ENCODE measurements around the gene SLC9A8. TPM values are rescaled to one million over a fixed set of nuclear protein-coding genes. Genes with fewer than 3 reads are reported as not detected.

Gene SLC9A8
- total and polyA plus RNA-seq, 2 of the 8 experiments (the other 6 are each of a cell fraction or from before 2014, with no cell fraction given) = 3.2 to 6.2 TPM

DNA sequence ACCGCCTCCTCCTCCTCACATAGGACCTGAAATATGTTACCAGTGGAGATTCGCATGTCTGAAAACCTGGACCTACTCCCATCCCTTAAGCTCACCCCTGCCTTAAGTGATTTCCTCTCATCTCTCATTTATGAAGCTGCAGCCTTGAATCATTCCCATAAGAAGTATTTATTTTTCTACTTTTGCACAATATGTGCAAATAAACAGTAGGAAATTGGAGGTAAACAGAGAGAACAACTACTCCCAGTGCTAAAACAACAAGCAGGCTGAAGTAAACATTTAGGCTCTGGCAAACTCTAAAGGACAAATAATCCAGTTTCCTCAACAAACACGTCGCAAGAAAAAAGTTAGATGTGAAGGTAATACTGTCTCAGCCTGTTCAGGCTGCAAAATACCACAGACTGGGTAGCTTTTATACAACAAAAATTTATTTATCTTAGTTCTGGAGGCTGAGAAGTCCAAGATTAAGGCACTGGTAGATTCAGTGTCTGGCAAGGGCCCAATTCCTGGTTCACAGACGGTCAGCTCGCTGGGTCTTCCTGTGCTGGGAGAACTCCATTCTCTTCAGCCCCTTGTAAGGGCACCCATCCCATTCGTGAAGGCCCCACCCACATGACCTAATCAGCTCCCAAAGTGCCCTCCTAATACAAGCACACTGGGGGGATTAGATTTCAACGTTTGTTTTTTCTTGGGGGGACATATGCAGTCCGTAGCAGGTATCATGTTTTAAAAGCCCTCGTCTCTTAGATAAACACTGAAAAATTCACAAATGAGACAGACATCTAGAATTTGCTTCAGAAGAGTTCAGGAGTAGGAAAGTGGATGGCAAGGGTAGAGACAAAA, 87.1 kb downstream of the SLC9A8 start:
- Histone ChIP-seq H4K5ac (ENCODE audit: insufficient read length, low read depth, low read length) (no peak overlapping the region), H2BK20ac (ENCODE audit: low read length) (no peak overlapping the region), H2AFZ (ENCODE audit: low read length) (no peak overlapping the region), H3K56ac (replicated peaks; ENCODE audit: insufficient read length, low read depth, low read length) (no peak overlapping the region), H3K79me1 (ENCODE audit: low read depth, low read length) (peaks cover 3% of the 10 kb centered on the region; the same call in 1 of the 2 replicates), H4K20me1 (replicated peaks in 1 of 2; ENCODE audit: control insufficient read depth in 1 of 2, insufficient read depth in 2 of 2, low read length in 2 of 2) (peaks cover 0 to 3% of the 10 kb centered on the region in 2 experiments), H3K9ac (replicated peaks in 1 of 4; ENCODE audit: extremely low read depth in 1 of 4, low read depth in 3 of 4, low read length in 3 of 4) (no peak overlapping the region), H3K4me3 (ENCODE audit: extremely low read depth in 1 of 4, insufficient read depth in 2 of 4, low read depth in 3 of 4, low read length in 4 of 4) (no peak overlapping the region), H4K91ac (replicated peaks; ENCODE audit: insufficient read length, low read length) (no peak overlapping the region), H2BK120ac (replicated peaks; ENCODE audit: low read depth, low read length) (no peak overlapping the region), H2AK5ac (ENCODE audit: low read depth, low read length) (no peak overlapping the region), H3K27me3 (replicated peaks in 1 of 4; ENCODE audit: control insufficient read depth in 3 of 4, extremely low read depth in 1 of 4, insufficient read depth in 3 of 4, low read length in 3 of 4) (no peaks in the 10 kb centered on the region), H2BK12ac (ENCODE audit: low read depth, low read length) (no peak overlapping the region), H3K14ac (ENCODE audit: insufficient read length) (no peak overlapping the region), H4K8ac (ENCODE audit: extremely low read depth, insufficient read depth, low read length) (no peak overlapping the region), H3K4me1 (replicated peaks in 1 of 4; ENCODE audit: control insufficient read depth in 3 of 4, insufficient read depth in 4 of 4, low read length in 3 of 4) (no peaks in the 10 kb centered on the region), H3K79me2 (ENCODE audit: control insufficient read depth in 1 of 2, insufficient read depth in 2 of 2, low read length in 2 of 2) (no peaks in the 10 kb centered on the region), H3K27ac (ENCODE audit: low read depth, low read length) (no peak overlapping the region), H3K23me2 (ENCODE audit: low read depth, low read length) (no peaks in the 10 kb centered on the region), H3K4me2 (ENCODE audit: insufficient read depth in 1 of 2, low read depth in 2 of 2, low read length in 2 of 2) (no peak overlapping the region), H3K9me3 (ENCODE audit: insufficient read depth in 2 of 2, low read depth in 1 of 2, low read length in 1 of 2) (no peaks in the 10 kb centered on the region), H3K23ac (ENCODE audit: insufficient read length) (no peak overlapping the region), H2BK5ac (ENCODE audit: low read depth, low read length) (no peak overlapping the region), H2BK15ac (ENCODE audit: low read length) (no peak overlapping the region), H3K4ac (replicated peaks; ENCODE audit: insufficient read length, low read depth, low read length) (no peak overlapping the region), H3K36me3 (ENCODE audit: control insufficient read depth in 2 of 4, insufficient read depth in 4 of 4, low read length in 3 of 4) (peaks cover 0 to 6% (median under 1%) of the 10 kb centered on the region in 4 experiments; a peak in 4 of 8 replicates), H3K18ac (ENCODE audit: extremely low read depth, low read length) (no peak overlapping the region)
- 79% methylated on average over 10 of the region's 10 CpGs; no CpG with 5 or more reads in 1 of the 2 experiments for WGBS, 2 experiments (ENCODE audit: extremely low coverage in 1 of 2, insufficient coverage in 1 of 2, insufficient read length in 1 of 2, insufficient replicate concordance in 2 of 2, low coverage in 1 of 2, low lambda C conversion rate in 2 of 2, missing lambda C conversion rate in 1 of 2)
- ChIA-PET POLR2A (ENCODE audit: partially characterized antibody) (no interaction called here), CTCF (ENCODE audit: partially characterized antibody) (interaction anchor here (0.7 to 16.4 kb wide), 7 partner anchors 9 to 291 kb away, joined by 3 to 199 read pairs (median 3); no protein-coding TSS in a partner anchor)
- no peak for FAIRE-seq
- DNase-seq (ENCODE audit: low read depth in 1 of 2, low spot score in 2 of 2) = no peak
- TF ChIP-seq RAD21 (IDR thresholded peaks at IDR 0.05 in 1 of 2, conservative IDR thresholded peaks at IDR 0.05 in 1 of 2; ENCODE audit: low read depth in 2 of 2, low read length in 2 of 2) (no peak), HDAC2 (IDR thresholded peaks at IDR 0.05; ENCODE audit: borderline replicate concordance in 1 of 2, low read depth in 2 of 2, low read length in 2 of 2) (no peak), CTBP2 (IDR thresholded peaks at IDR 0.05; ENCODE audit: borderline replicate concordance, insufficient read depth, insufficient read length, low read length) (no peak), FOSL1 (IDR thresholded peaks at IDR 0.05; ENCODE audit: insufficient read depth, low read depth, low read length) (no peak)
- TF ChIP-seq, protein P1, sequence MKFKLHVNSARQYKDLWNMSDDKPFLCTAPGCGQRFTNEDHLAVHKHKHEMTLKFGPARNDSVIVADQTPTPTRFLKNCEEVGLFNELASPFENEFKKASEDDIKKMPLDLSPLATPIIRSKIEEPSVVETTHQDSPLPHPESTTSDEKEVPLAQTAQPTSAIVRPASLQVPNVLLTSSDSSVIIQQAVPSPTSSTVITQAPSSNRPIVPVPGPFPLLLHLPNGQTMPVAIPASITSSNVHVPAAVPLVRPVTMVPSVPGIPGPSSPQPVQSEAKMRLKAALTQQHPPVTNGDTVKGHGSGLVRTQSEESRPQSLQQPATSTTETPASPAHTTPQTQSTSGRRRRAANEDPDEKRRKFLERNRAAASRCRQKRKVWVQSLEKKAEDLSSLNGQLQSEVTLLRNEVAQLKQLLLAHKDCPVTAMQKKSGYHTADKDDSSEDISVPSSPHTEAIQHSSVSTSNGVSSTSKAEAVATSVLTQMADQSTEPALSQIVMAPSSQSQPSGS (IDR thresholded peaks at IDR 0.05; ENCODE audit: low read length) = no peak
- TF ChIP-seq, protein P2, sequence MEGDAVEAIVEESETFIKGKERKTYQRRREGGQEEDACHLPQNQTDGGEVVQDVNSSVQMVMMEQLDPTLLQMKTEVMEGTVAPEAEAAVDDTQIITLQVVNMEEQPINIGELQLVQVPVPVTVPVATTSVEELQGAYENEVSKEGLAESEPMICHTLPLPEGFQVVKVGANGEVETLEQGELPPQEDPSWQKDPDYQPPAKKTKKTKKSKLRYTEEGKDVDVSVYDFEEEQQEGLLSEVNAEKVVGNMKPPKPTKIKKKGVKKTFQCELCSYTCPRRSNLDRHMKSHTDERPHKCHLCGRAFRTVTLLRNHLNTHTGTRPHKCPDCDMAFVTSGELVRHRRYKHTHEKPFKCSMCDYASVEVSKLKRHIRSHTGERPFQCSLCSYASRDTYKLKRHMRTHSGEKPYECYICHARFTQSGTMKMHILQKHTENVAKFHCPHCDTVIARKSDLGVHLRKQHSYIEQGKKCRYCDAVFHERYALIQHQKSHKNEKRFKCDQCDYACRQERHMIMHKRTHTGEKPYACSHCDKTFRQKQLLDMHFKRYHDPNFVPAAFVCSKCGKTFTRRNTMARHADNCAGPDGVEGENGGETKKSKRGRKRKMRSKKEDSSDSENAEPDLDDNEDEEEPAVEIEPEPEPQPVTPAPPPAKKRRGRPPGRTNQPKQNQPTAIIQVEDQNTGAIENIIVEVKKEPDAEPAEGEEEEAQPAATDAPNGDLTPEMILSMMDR (IDR thresholded peaks at IDR 0.05; ENCODE audit: control extremely low read depth in 1 of 3, insufficient read depth in 1 of 3, low read depth in 1 of 3, low read length in 3 of 3) = no peak

Data from H1 (cell line).